HCT116 (cell line): Measurements from ENCODE around the gene KRTAP9-9. TPM values are rescaled to one million over a fixed set of nuclear protein-coding genes. Genes with fewer than 3 reads are reported as not detected.

Experiments used
- ATAC-seq: fragments of 200-7000 bp; cut with Tn5 transposase; 2 replicates; pipeline ENCODE4 v1.9.1; 2020; ENCODE audit warnings: mild to moderate bottlenecking, moderate library complexity
- BruUV-seq: library from RNA; stranded (reverse); fragments of 400-500 nt; replicated peaks from 2 replicates; lab custom pipeline; 2021; lab: Mats Ljungman, UMichigan
- CTCF ChIA-PET: fragments of 300-600 bp; sonication (Branson Sonifier 250); formaldehyde crosslinking; loops from one replicate; lab custom pipeline; 2021; ENCODE audit warnings: antibody characterized with exemption; lab: Charles Lee
- POLR2A ChIA-PET: fragments of 300-600, 350-600 bp; sonication (Branson Sonifier 250); formaldehyde crosslinking; loops from one replicate; lab custom pipeline; 2021; ENCODE audit warnings: antibody characterized with exemption; lab: Charles Lee
- RAD21 ChIA-PET, 2 experiments: fragments of 300-600 bp; sonication (Branson Sonifier 250); formaldehyde crosslinking; loops; one replicate each; lab custom pipeline; 2023; ENCODE audit warnings: low total read pairs in 2 of 2; ENCODE audit not compliant: uncharacterized antibody in 2 of 2, unreplicated experiment in 2 of 2, low non-redundant PET in 1 of 2; lab: Charles Lee
- DNase-seq: peaks from one replicate; pipeline ENCODE4 v3.0.0-alpha.2; 2010; ENCODE audit warnings: low read depth, low spot score
- H2AFZ ChIP-seq: fragments of 200-600 bp; shearing (Covaris generic), sonication (generic); 2 replicates; pipeline ENCODE4 v1.6.1; 2017; ENCODE audit warnings: low read depth, mixed run types, mixed read lengths, antibody characterized with exemption, low read length; ENCODE audit not compliant: poor library complexity, severe bottlenecking
- H3K27ac ChIP-seq: 2 replicates; pipeline ENCODE4 v1.5.1; 2012; ENCODE audit warnings: low read depth, low read length
- H3K27me3 ChIP-seq: fragments of 200-600 bp; sonication (generic); 2 replicates; pipeline ENCODE4 v1.6.1; 2016; ENCODE audit warnings: mixed run types, low read length, mixed read lengths; ENCODE audit not compliant: insufficient read depth
- H3K36me3 ChIP-seq, 2 experiments: fragments of 200-500 bp in 1 of 2; fragments of 200-600 bp in 1 of 2; sonication (Bioruptor generic) in 1 of 2; sonication (generic) in 1 of 2; 2 replicates each; pipeline versions ENCODE4 v1.5.1 to v1.6.1; 2014 to 2016; ENCODE audit warnings: low read length in 2 of 2, inconsistent platforms in 1 of 2, mixed read lengths in 1 of 2, mixed run types in 1 of 2; ENCODE audit not compliant: insufficient read depth in 2 of 2, control insufficient read depth in 1 of 2
- H3K4me1 ChIP-seq, 2 experiments: fragments of 200-600 bp in 1 of 2; sonication (generic) in 1 of 2; 2 replicates each; pipeline versions ENCODE4 v1.5.1 to v1.6.1; 2012 to 2017; ENCODE audit warnings: low read length in 2 of 2, inconsistent platforms in 1 of 2, mild to moderate bottlenecking in 1 of 2, mixed read lengths in 1 of 2, mixed run types in 1 of 2, moderate library complexity in 1 of 2; ENCODE audit not compliant: insufficient read depth in 2 of 2, control insufficient read depth in 1 of 2
- H3K4me2 ChIP-seq: fragments of 200-600 bp; sonication (generic); 2 replicates; pipeline ENCODE4 v1.6.1; 2017; ENCODE audit warnings: mixed run types, low read length, mixed read lengths
- H3K4me3 ChIP-seq, 2 experiments: fragments of 200-600 bp in 1 of 2; sonication (generic) in 1 of 2; replicated peaks in 1 of 2; 2 replicates each; pipeline ENCODE4 v1.5.1; 2011 to 2016; ENCODE audit warnings: low read length in 2 of 2, control low read depth in 1 of 2, low read depth in 1 of 2, mild to moderate bottlenecking in 1 of 2, mixed read lengths in 1 of 2, mixed run types in 1 of 2
- H3K79me2 ChIP-seq: fragments of 200-600 bp; sonication (generic); 2 replicates; pipeline ENCODE4 v1.6.1; 2017; ENCODE audit warnings: mild to moderate bottlenecking, mixed run types, low read length, moderate library complexity, mixed read lengths; ENCODE audit not compliant: insufficient read depth
- H3K9ac ChIP-seq: fragments of 200-600 bp; sonication (generic); 2 replicates; pipeline ENCODE4 v1.6.1; 2016; ENCODE audit warnings: low read length, mixed read lengths
- H3K9me2 ChIP-seq: fragments of 200-600 bp; sonication (generic), shearing (Covaris generic); 2 replicates; pipeline ENCODE4 v1.6.1; 2017; ENCODE audit warnings: mixed run types, mild to moderate bottlenecking, moderate library complexity; ENCODE audit not compliant: insufficient read depth
- H3K9me3 ChIP-seq, 2 experiments: fragments of 200-500 bp in 1 of 2; fragments of 200-600 bp in 1 of 2; sonication (Bioruptor generic) in 1 of 2; sonication (generic) in 1 of 2; 2 replicates each; pipeline ENCODE4 v1.6.1; 2014 to 2017; ENCODE audit warnings: low read length in 2 of 2, mixed read lengths in 2 of 2, inconsistent platforms in 1 of 2, low read depth in 1 of 2, mild to moderate bottlenecking in 1 of 2, mixed run types in 1 of 2, moderate library complexity in 1 of 2; ENCODE audit not compliant: control insufficient read depth in 1 of 2, insufficient read depth in 1 of 2
- H4K20me1 ChIP-seq: fragments of 200-600 bp; sonication (generic), shearing (Covaris generic); 2 replicates; pipeline ENCODE4 v1.6.1; 2017; ENCODE audit warnings: mixed run types, mild to moderate bottlenecking, moderate library complexity; ENCODE audit not compliant: insufficient read depth
- EZH2 ChIP-seq: fragments of 200-600 bp; sonication (generic); IDR thresholded peaks from 2 replicates; pipeline ENCODE4 v1.6.1; 2017; ENCODE audit warnings: antibody characterized with exemption, mixed run types
- EZH2phosphoT487 ChIP-seq: fragments of 200-600 bp; IDR thresholded peaks from 2 replicates; pipeline ENCODE4 v1.6.1; 2018; ENCODE audit warnings: antibody characterized with exemption, borderline replicate concordance
- MAX ChIP-seq: IDR thresholded peaks from 2 replicates; pipeline ENCODE4 v1.6.1; 2012
- POLR2AphosphoS5 ChIP-seq: IDR thresholded peaks from 2 replicates; pipeline ENCODE4 v1.6.1; 2011; ENCODE audit warnings: mild to moderate bottlenecking, low read depth, low read length, moderate library complexity
- RAD21 ChIP-seq: IDR thresholded peaks from 2 replicates; pipeline ENCODE4 v1.6.1; 2012; ENCODE audit warnings: low read depth, mild to moderate bottlenecking
- REST ChIP-seq: IDR thresholded peaks from 2 replicates; pipeline ENCODE4 v1.6.1; 2012; ENCODE audit warnings: low read depth
- YY1 ChIP-seq: IDR thresholded peaks from 2 replicates; pipeline ENCODE4 v1.6.1; 2011; ENCODE audit warnings: low read length, low read depth, moderate library complexity, mild to moderate bottlenecking; ENCODE audit not compliant: insufficient replicate concordance; ENCODE audit errors: extremely low read depth
- intact Hi-C: fragments of 100-400 bp; cut with micrococcal nuclease; formaldehyde crosslinking; loops from 2 replicates; pipeline ENCODE4 v1.10.0; 2022
- total RNA-seq: library from RNA; stranded (reverse); gene quantifications from one replicate; pipeline ENCODE4 v1.2.1, GENCODE V29; 2021; ENCODE audit not compliant: unreplicated experiment
- TF ChIP-seq, protein P1 (sequence below), 3 experiments: fragments of 200-600 bp in 1 of 3; sonication (generic) in 1 of 3; IDR thresholded peaks in 2 of 3; conservative IDR thresholded peaks in 1 of 3; 2 replicates each; pipeline ENCODE4 v1.5.1; 2012 to 2017; ENCODE audit warnings: low read depth in 2 of 3, low read length in 2 of 3, antibody characterized with exemption in 1 of 3, borderline replicate concordance in 1 of 3, control low read depth in 1 of 3, mild to moderate bottlenecking in 1 of 3, mixed read lengths in 1 of 3, mixed run types in 1 of 3, moderate library complexity in 1 of 3; ENCODE audit not compliant: insufficient read depth in 1 of 3

The KRTAP9-9 gene
- total RNA-seq, 1 experiment from 2014 or later = not detected

DNA sequence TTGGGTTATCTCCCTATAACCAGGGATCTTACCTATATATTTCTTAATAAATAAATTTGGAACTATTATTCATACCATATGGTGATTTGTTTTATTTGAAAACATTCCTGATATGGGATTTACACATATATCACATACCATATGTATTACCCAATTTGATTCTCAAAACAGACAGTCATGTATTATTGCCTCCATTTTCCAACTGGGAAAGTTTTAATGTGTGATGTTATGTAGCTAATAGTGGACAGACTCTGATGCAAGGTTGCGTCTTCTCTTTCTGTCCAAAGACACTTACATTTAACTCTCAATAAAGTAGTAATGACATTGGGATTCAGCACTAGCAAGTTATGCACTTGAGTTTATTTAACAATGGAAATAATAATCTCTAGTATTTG lies 1.1 kb downstream of the KRTAP9-9 start:
- CTCF ChIA-PET = no interaction called here
- no peaks in the 10 kb centered on the region for H3K9me2 ChIP-seq
- H3K9ac ChIP-seq = no peak overlapping the region
- H3K27ac ChIP-seq = no peak overlapping the region
- H3K9me3 ChIP-seq = no peaks in the 10 kb centered on the region
- no peaks in the 10 kb centered on the region for H3K36me3 ChIP-seq
- no peak overlapping the region for H3K4me3 ChIP-seq
- ATAC-seq = no peak
- H3K4me2 ChIP-seq = no peak overlapping the region
- RAD21 ChIA-PET = no interaction called here
- no peak overlapping the region for H2AFZ ChIP-seq
- TF ChIP-seq YY1 = no peak
- TF ChIP-seq POLR2AphosphoS5 = no peak
- no peaks in the 10 kb centered on the region for H3K4me1 ChIP-seq
- POLR2A ChIA-PET = no interaction called here
- intact Hi-C loops = no loop called here
- BruUV-seq = no TSS peak
- H4K20me1 ChIP-seq = no peaks in the 10 kb centered on the region
- no peaks in the 10 kb centered on the region for H3K27me3 ChIP-seq
- no peak for DNase-seq
- H3K79me2 ChIP-seq = no peaks in the 10 kb centered on the region

GRCh38 chr17:41258406-41258805 lies 3.2 kb downstream of the KRTAP9-9 start:
- ChIA-PET POLR2A (no interaction called here), RAD21 (no interaction called here), CTCF (no interaction called here)
- intact Hi-C loops = no loop called here
- Histone ChIP-seq H3K27me3 (no peaks in the 10 kb centered on the region), H2AFZ (no peak overlapping the region), H3K36me3 (no peaks in the 10 kb centered on the region), H3K9me2 (no peaks in the 10 kb centered on the region), H3K9ac (no peak overlapping the region), H3K9me3 (no peaks in the 10 kb centered on the region), H3K4me3 (no peak overlapping the region), H3K4me1 (no peaks in the 10 kb centered on the region), H3K4me2 (no peak overlapping the region), H3K27ac (no peak overlapping the region), H4K20me1 (no peaks in the 10 kb centered on the region), H3K79me2 (no peaks in the 10 kb centered on the region)
- no peak for TF ChIP-seq POLR2AphosphoS5
- no peak for TF ChIP-seq EZH2
- no peak for TF ChIP-seq MAX
- no peak for TF ChIP-seq EZH2phosphoT487
- TF ChIP-seq, protein P1, sequence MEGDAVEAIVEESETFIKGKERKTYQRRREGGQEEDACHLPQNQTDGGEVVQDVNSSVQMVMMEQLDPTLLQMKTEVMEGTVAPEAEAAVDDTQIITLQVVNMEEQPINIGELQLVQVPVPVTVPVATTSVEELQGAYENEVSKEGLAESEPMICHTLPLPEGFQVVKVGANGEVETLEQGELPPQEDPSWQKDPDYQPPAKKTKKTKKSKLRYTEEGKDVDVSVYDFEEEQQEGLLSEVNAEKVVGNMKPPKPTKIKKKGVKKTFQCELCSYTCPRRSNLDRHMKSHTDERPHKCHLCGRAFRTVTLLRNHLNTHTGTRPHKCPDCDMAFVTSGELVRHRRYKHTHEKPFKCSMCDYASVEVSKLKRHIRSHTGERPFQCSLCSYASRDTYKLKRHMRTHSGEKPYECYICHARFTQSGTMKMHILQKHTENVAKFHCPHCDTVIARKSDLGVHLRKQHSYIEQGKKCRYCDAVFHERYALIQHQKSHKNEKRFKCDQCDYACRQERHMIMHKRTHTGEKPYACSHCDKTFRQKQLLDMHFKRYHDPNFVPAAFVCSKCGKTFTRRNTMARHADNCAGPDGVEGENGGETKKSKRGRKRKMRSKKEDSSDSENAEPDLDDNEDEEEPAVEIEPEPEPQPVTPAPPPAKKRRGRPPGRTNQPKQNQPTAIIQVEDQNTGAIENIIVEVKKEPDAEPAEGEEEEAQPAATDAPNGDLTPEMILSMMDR (IDR thresholded peaks at IDR 0.05 in 2 of 3, conservative IDR thresholded peaks at IDR 0.05 in 1 of 3; ENCODE audit: borderline replicate concordance in 1 of 3, insufficient read depth in 1 of 3, low read depth in 2 of 3, low read length in 2 of 3) = no peak
- no peak for TF ChIP-seq REST
- TF ChIP-seq RAD21 = no peak
- DNase-seq (no peak), ATAC-seq (no peak)
- BruUV-seq = no TSS peak
